Esophagus muscularis mucosa (tissue), 3 donors: ENCODE data around the gene ITFG2.

ENCODE experiments used
- POLR2A ChIP-seq: fragments of 450-650 bp; IDR thresholded peaks from one replicate; pipeline ENCODE4 v1.6.1; 2017; ENCODE audit warnings: antibody characterized with exemption, moderate library complexity, mild to moderate bottlenecking, low read depth
- POLR2AphosphoS5 ChIP-seq, 2 donors: sonication (generic); formaldehyde crosslinking; IDR thresholded peaks; one replicate each; pipeline ENCODE4 v1.6.1; 2017; ENCODE audit warnings: antibody characterized with exemption in 2 of 2
- TF ChIP-seq, protein P1 (sequence below), 3 experiments: fragments of 200-600 bp in 2 of 3; fragments of 450-650 bp in 1 of 3; sonication (generic) in 2 of 3; IDR thresholded peaks; one replicate each; pipeline ENCODE4 v1.5.1; 2017 to 2019; ENCODE audit warnings: antibody characterized with exemption in 3 of 3, mild to moderate bottlenecking in 2 of 3, moderate library complexity in 1 of 3

DNA sequence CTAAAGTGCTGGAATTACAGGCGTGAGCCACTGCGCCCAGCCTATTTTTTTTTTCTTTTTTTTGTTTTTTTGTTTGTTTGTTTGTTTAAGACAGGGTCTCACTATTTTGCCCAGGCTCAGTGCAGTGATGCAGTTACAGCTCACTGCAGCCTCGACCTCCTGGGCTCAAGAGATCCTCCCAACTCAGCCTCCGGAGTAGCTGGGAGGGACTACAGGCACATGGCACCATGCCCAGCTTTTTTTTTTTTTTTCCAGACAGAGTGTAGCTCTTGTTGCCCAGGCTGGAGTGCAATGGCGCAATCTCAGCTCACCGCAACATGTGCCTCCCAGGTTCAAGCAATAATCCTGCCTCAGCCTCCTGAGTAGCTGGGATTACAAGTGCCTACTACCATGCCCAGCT lies 5.8 kb upstream of the ITFG2 start:
- TF ChIP-seq, protein P1, sequence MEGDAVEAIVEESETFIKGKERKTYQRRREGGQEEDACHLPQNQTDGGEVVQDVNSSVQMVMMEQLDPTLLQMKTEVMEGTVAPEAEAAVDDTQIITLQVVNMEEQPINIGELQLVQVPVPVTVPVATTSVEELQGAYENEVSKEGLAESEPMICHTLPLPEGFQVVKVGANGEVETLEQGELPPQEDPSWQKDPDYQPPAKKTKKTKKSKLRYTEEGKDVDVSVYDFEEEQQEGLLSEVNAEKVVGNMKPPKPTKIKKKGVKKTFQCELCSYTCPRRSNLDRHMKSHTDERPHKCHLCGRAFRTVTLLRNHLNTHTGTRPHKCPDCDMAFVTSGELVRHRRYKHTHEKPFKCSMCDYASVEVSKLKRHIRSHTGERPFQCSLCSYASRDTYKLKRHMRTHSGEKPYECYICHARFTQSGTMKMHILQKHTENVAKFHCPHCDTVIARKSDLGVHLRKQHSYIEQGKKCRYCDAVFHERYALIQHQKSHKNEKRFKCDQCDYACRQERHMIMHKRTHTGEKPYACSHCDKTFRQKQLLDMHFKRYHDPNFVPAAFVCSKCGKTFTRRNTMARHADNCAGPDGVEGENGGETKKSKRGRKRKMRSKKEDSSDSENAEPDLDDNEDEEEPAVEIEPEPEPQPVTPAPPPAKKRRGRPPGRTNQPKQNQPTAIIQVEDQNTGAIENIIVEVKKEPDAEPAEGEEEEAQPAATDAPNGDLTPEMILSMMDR (IDR thresholded peaks at IDR 0.05), result no peak
- TF ChIP-seq POLR2AphosphoS5 (IDR thresholded peaks at IDR 0.05), result no peak
- TF ChIP-seq POLR2A, result no peak
